IMR-90 (cell line): ENCODE data around the gene FGF12. TPM values are rescaled to one million over a fixed set of nuclear protein-coding genes. Genes with fewer than 3 reads are reported as not detected.

Experiments used
- ATAC-seq: fragments of 200-7000 bp; cut with Tn5 transposase; 2 replicates; pipeline ENCODE4 v1.9.1; 2020; ENCODE audit warnings: low read depth, mild to moderate bottlenecking, moderate library complexity
- BruUV-seq: library from RNA; stranded (reverse); fragments of 400-500 nt; replicated peaks from 2 replicates; lab custom pipeline; 2021; lab: Mats Ljungman, UMichigan
- CTCF ChIA-PET: fragments of 300-600 bp; formaldehyde crosslinking; extraction: SDS; loops from one replicate; lab custom pipeline; 2021; ENCODE audit warnings: antibody characterized with exemption; lab: Yijun Ruan, JAX
- POLR2A ChIA-PET: fragments of 300-600 bp; sonication (Branson Sonifier 250); formaldehyde crosslinking; loops from one replicate; lab custom pipeline; 2022; ENCODE audit warnings: antibody characterized with exemption; ENCODE audit not compliant: unreplicated experiment; lab: Charles Lee
- DNase-seq: peaks from one replicate; pipeline ENCODE4 v3.0.0; 2013
- H2AFZ ChIP-seq: replicated peaks from 2 replicates; pipeline ENCODE3; 2013; ENCODE audit warnings: low read length, mild to moderate bottlenecking; ENCODE audit not compliant: poor library complexity
- H2AK5ac ChIP-seq: 2 replicates; pipeline ENCODE4 v1.6.1; 2013; ENCODE audit warnings: low read depth, low read length, inconsistent platforms
- H2AK9ac ChIP-seq: replicated peaks from 2 replicates; pipeline ENCODE3; 2013; ENCODE audit warnings: mild to moderate bottlenecking, low read depth, low read length, moderate library complexity; ENCODE audit not compliant: poor library complexity
- H2BK120ac ChIP-seq: 2 replicates; pipeline ENCODE4 v1.6.1; 2013; ENCODE audit warnings: low read depth, low read length, inconsistent platforms
- H2BK15ac ChIP-seq: 3 replicates; pipeline ENCODE4 v1.6.1; 2013; ENCODE audit warnings: low read depth, low read length, inconsistent platforms
- H2BK20ac ChIP-seq: 2 replicates; pipeline ENCODE4 v1.6.1; 2013; ENCODE audit warnings: low read depth, mild to moderate bottlenecking, inconsistent platforms, low read length, moderate library complexity
- H2BK5ac ChIP-seq: 2 replicates; pipeline ENCODE4 v1.6.1; 2013; ENCODE audit warnings: mild to moderate bottlenecking, low read depth, low read length, inconsistent platforms; ENCODE audit not compliant: poor library complexity, severe bottlenecking
- H3K14ac ChIP-seq: replicated peaks from 2 replicates; pipeline ENCODE4 v1.6.1; 2013; ENCODE audit warnings: low read depth, low read length, inconsistent platforms
- H3K18ac ChIP-seq: 2 replicates; pipeline ENCODE4 v1.6.1; 2013; ENCODE audit warnings: low read depth, low read length, control low read depth
- H3K23ac ChIP-seq: 2 replicates; pipeline ENCODE4 v1.6.1; 2013; ENCODE audit warnings: low read depth, low read length, inconsistent platforms
- H3K27ac ChIP-seq: 2 replicates; pipeline ENCODE4 v1.5.1; 2013; ENCODE audit warnings: mild to moderate bottlenecking, control low read depth, low read length; ENCODE audit not compliant: insufficient read depth
- H3K27me3 ChIP-seq: 2 replicates; pipeline ENCODE4 v1.6.1; 2013; ENCODE audit warnings: low read length; ENCODE audit not compliant: control insufficient read depth, insufficient read depth
- H3K36me3 ChIP-seq: 2 replicates; pipeline ENCODE4 v1.6.1; 2013; ENCODE audit warnings: low read length, mixed read lengths; ENCODE audit not compliant: control insufficient read depth, insufficient read depth
- H3K4ac ChIP-seq: 2 replicates; pipeline ENCODE4 v1.6.1; 2013; ENCODE audit warnings: low read depth, low read length, inconsistent platforms
- H3K4me1 ChIP-seq: 2 replicates; pipeline ENCODE4 v1.6.1; 2013; ENCODE audit warnings: low read length, mixed read lengths; ENCODE audit not compliant: control insufficient read depth, insufficient read depth
- H3K4me2 ChIP-seq: 2 replicates; pipeline ENCODE4 v1.6.1; 2013; ENCODE audit warnings: low read depth, mild to moderate bottlenecking, control low read depth, low read length, moderate library complexity
- H3K4me3 ChIP-seq: 2 replicates; pipeline ENCODE4 v1.5.1; 2013; ENCODE audit warnings: low read depth, mild to moderate bottlenecking, control low read depth, low read length, moderate library complexity; ENCODE audit not compliant: insufficient read depth
- H3K56ac ChIP-seq: 2 replicates; pipeline ENCODE4 v1.6.1; 2013; ENCODE audit warnings: low read length, inconsistent platforms; ENCODE audit not compliant: insufficient read depth; ENCODE audit errors: extremely low read depth
- H3K79me1 ChIP-seq, 2 experiments: 2 replicates each; pipeline ENCODE4 v1.6.1; 2013; ENCODE audit warnings: low read length in 2 of 2, inconsistent platforms in 1 of 2, low read depth in 1 of 2
- H3K9ac ChIP-seq: 2 replicates; pipeline ENCODE4 v1.6.1; 2013; ENCODE audit warnings: low read depth, low read length, control low read depth
- H3K9me1 ChIP-seq: 2 replicates; pipeline ENCODE4 v1.6.1; 2013; ENCODE audit warnings: low read length, inconsistent platforms; ENCODE audit not compliant: insufficient read depth
- H3K9me3 ChIP-seq: 2 replicates; pipeline ENCODE4 v1.6.1; 2013; ENCODE audit warnings: low read length; ENCODE audit not compliant: control insufficient read depth, insufficient read depth
- H4K20me1 ChIP-seq: 2 replicates; pipeline ENCODE4 v1.6.1; 2013; ENCODE audit warnings: low read length, inconsistent platforms; ENCODE audit not compliant: insufficient read depth
- H4K5ac ChIP-seq: 2 replicates; pipeline ENCODE4 v1.6.1; 2013; ENCODE audit warnings: mild to moderate bottlenecking, low read depth, low read length, control low read depth
- H4K8ac ChIP-seq, 2 experiments: 2 replicates each; pipeline ENCODE4 v1.6.1; 2013; ENCODE audit warnings: low read depth in 2 of 2, low read length in 2 of 2, control low read depth in 1 of 2, inconsistent platforms in 1 of 2
- H4K91ac ChIP-seq: 2 replicates; pipeline ENCODE4 v1.6.1; 2013; ENCODE audit warnings: low read depth, low read length, inconsistent platforms; ENCODE audit not compliant: insufficient read depth
- MAFK ChIP-seq: IDR thresholded peaks from 2 replicates; pipeline ENCODE4 v1.6.1; 2012; ENCODE audit warnings: low read depth, low read length, improper control_type of control experiment
- WGBS, 2 experiments: methylation state at CpG; one replicate each; pipeline versions ENCODE4 v1.1.5 to v1.1.7; 2013; ENCODE audit warnings: missing lambda C conversion rate in 2 of 2; ENCODE audit not compliant: insufficient read length in 1 of 2; ENCODE audit errors: extremely low coverage in 2 of 2; 5-methylcytosine and 5-hydroxymethylcytosine counted together
- dilution Hi-C: fragments of 300-500 bp; cut with HindIII; formaldehyde crosslinking; loops from one replicate; pipeline ENCODE4 v1.14.3; 2018; ENCODE audit warnings: low sequenced_read_pairs; ENCODE audit not compliant: unreplicated experiment
- in situ Hi-C: fragments of 300-500 bp; cut with MboI; formaldehyde crosslinking; loops from 3 replicates; pipeline ENCODE4 v1.14.3; 2019; ENCODE audit warnings: low sequenced_read_pairs, inconsistent platforms, mixed read lengths
- intact Hi-C: fragments of 100-400 bp; cut with micrococcal nuclease; formaldehyde crosslinking; loops from 2 replicates; pipeline ENCODE4 v1.10.0; 2022
- polyA plus RNA-seq, 3 experiments: library from polyadenylated mRNA; depleted of rRNA; stranded (reverse); fragments of >200 nt; gene quantifications; 2 replicates each; pipeline ENCODE4 v1.2.3, GENCODE V29; 2012; ENCODE audit warnings: low replicate concordance in 1 of 3
- total RNA-seq: library from RNA; depleted of rRNA; stranded (reverse); fragments of >200 nt; gene quantifications from 2 replicates; pipeline ENCODE4 v1.2.3, GENCODE V29; 2012

FGF12 gene
- total and polyA plus RNA-seq, 2 of the 4 experiments (the other 2 are of a cell fraction), result not detected

GRCh38 chr3:192516820-192517219, 210.5 kb downstream of the FGF12 start:
- Histone ChIP-seq H2AK5ac (no peak overlapping the region), H4K20me1 (no peaks in the 10 kb centered on the region), H3K9ac (no peak overlapping the region), H3K23ac (no peak overlapping the region), H4K91ac (no peak overlapping the region), H2BK5ac (no peak overlapping the region), H3K4ac (no peak overlapping the region), H3K27ac (no peak overlapping the region), H2AK9ac (no peak overlapping the region), H3K79me1 (no peaks in the 10 kb centered on the region), H2BK15ac (no peak overlapping the region), H3K9me3 (peaks cover 8% of the 10 kb centered on the region; the same call in 1 of the 2 replicates), H4K8ac (no peak overlapping the region), H2BK20ac (no peak overlapping the region), H3K36me3 (no peaks in the 10 kb centered on the region), H3K4me1 (no peaks in the 10 kb centered on the region), H3K14ac (no peak overlapping the region), H3K9me1 (no peaks in the 10 kb centered on the region), H3K56ac (no peak overlapping the region), H3K4me3 (no peak overlapping the region), H4K5ac (no peak overlapping the region), H3K18ac (no peak overlapping the region), H2BK120ac (no peak overlapping the region), H3K4me2 (no peak overlapping the region), H2AFZ (no peak overlapping the region), H3K27me3 (no peaks in the 10 kb centered on the region)
- dilution Hi-C loops (no loop called here), in situ Hi-C loops (no loop called here), intact Hi-C loops (no loop called here)
- ChIA-PET CTCF (no interaction called here), POLR2A (no interaction called here)
- BruUV-seq, result no TSS peak
- WGBS, 2 experiments, result no CpG with 5 or more reads among the region's 7 CpGs
- TF ChIP-seq MAFK, result no peak
- DNase-seq (no peak), ATAC-seq (no peak)
